Limb (tissue), 2 donors: ENCODE results near the gene PLD1.

Experiments used
- DNase-seq, 2 donors: peaks; one replicate each; pipeline ENCODE4 v3.0.0-alpha.2; 2016; ENCODE audit errors: extremely low spot score in 2 of 2

PLD1 gene

GRCh38 chr3:171774521-171774920 lies 35.8 kb downstream of the PLD1 start:
- no peak for DNase-seq

- DNase-seq, result peak; percentile 59 to 83
These were observed 37.7 kb downstream of the PLD1 start for GRCh38 chr3:171772427-171773056.

GRCh38 chr3:171770689-171771620 lies 39.3 kb downstream of the PLD1 start:
- DNase-seq, result peak; percentile 55 to 88

GRCh38 chr3:171769461-171769860 lies 40.8 kb downstream of the PLD1 start:
- no peak for DNase-seq

GRCh38 chr3:171768986-171769385 lies 41.3 kb downstream of the PLD1 start:
- no peak for DNase-seq

GRCh38 chr3:171768281-171768900 lies 41.9 kb downstream of the PLD1 start:
- DNase-seq, result no peak

- DNase-seq, result no peak
These were observed 44.8 kb downstream of the PLD1 start for GRCh38 chr3:171765511-171765887.

GRCh38 chr3:171763392-171763791 lies 46.9 kb downstream of the PLD1 start:
- no peak for DNase-seq

- DNase-seq, result no peak
These were observed 49.8 kb downstream of the PLD1 start for GRCh38 chr3:171760477-171760876.

- no peak for DNase-seq
These were observed 52.2 kb downstream of the PLD1 start for GRCh38 chr3:171758109-171758508.

GRCh38 chr3:171757361-171758034 lies 52.8 kb downstream of the PLD1 start:
- no peak for DNase-seq

GRCh38 chr3:171755656-171756055 lies 54.6 kb downstream of the PLD1 start:
- DNase-seq, result no peak

GRCh38 chr3:171755015-171755589 lies 55.2 kb downstream of the PLD1 start:
- DNase-seq, result no peak

GRCh38 chr3:171753665-171754408 lies 56.4 kb downstream of the PLD1 start:
- no peak for DNase-seq

GRCh38 chr3:171753025-171753472 lies 57.2 kb downstream of the PLD1 start:
- DNase-seq, result no peak

- DNase-seq, result no peak
These were observed 58.0 kb downstream of the PLD1 start for GRCh38 chr3:171752329-171752728.

- DNase-seq, result no peak
These were observed 61.2 kb downstream of the PLD1 start for GRCh38 chr3:171749124-171749523.

GRCh38 chr3:171748064-171748924 lies 62.0 kb downstream of the PLD1 start:
- DNase-seq, result no peak

GRCh38 chr3:171747223-171747920 lies 62.9 kb downstream of the PLD1 start:
- DNase-seq, result no peak
